ENCODE measurements around the gene WNT5A. TPM values are rescaled to one million over a fixed set of nuclear protein-coding genes. Genes with fewer than 3 reads are reported as not detected.
A peak's percentile ranks its signal among the peaks of the same experiment; 100 is the strongest.

The WNT5A gene
- total RNA-seq, 6 experiments from 2014 or later = 0.64 to 3.6 (median 2.4) TPM

- WGBS (ENCODE audit: insufficient coverage, low coverage, low lambda C conversion rate, missing lambda C conversion rate) = 81% methylated on average over 6 of the region's 44 CpGs
- H3K36me3 ChIP-seq = no peaks in the 10 kb centered on the region
- DNase-seq (no peak), ATAC-seq (peak in 1 of 4 donors; percentile 33)
- no peak for TF ChIP-seq POLR2A (IDR thresholded peaks at IDR 0.05)
- no peak for TF ChIP-seq CTCF (IDR thresholded peaks at IDR 0.05)
- no peak overlapping the region for H3K4me3 ChIP-seq
- no peak overlapping the region for H3K27ac ChIP-seq
- H3K4me1 ChIP-seq = no peaks in the 10 kb centered on the region
- H3K27me3 ChIP-seq = no peaks in the 10 kb centered on the region
- intact Hi-C loops (cut with DNase I) = no loop called here
- H3K9me3 ChIP-seq = no peaks in the 10 kb centered on the region
These were observed 12.9 kb downstream of the WNT5A start for GRCh38 chr3:55474213-55474632.

- no peak for DNase-seq
- H3K9me3 ChIP-seq = no peaks in the 10 kb centered on the region
- no peak for ATAC-seq
- intact Hi-C loops (cut with DNase I) = no loop called here
- 68% methylated on average over 4 of the region's 6 CpGs for WGBS (ENCODE audit: insufficient coverage, low coverage, low lambda C conversion rate, missing lambda C conversion rate)
- no peak overlapping the region for H3K27ac ChIP-seq
- H3K27me3 ChIP-seq = no peaks in the 10 kb centered on the region
- H3K4me3 ChIP-seq = no peak overlapping the region
- no peaks in the 10 kb centered on the region for H3K4me1 ChIP-seq
- TF ChIP-seq CTCF (IDR thresholded peaks at IDR 0.05) = no peak
- no peak for TF ChIP-seq POLR2A (IDR thresholded peaks at IDR 0.05)
- H3K36me3 ChIP-seq = no peaks in the 10 kb centered on the region
These were observed 13.3 kb downstream of the WNT5A start for GRCh38 chr3:55473788-55474187.

GRCh38 chr3:55471522-55472280 lies 15.4 kb downstream of the WNT5A start:
- Histone ChIP-seq H3K27ac (no peak overlapping the region), H3K36me3 (no peaks in the 10 kb centered on the region), H3K4me3 (no peak overlapping the region), H3K4me1 (no peaks in the 10 kb centered on the region), H3K27me3 (no peaks in the 10 kb centered on the region), H3K9me3 (no peaks in the 10 kb centered on the region)
- intact Hi-C loops (cut with DNase I) = no loop called here
- no peak for ATAC-seq
- WGBS (ENCODE audit: insufficient coverage, low coverage, low lambda C conversion rate, missing lambda C conversion rate) = 78% methylated on average over 7 of the region's 8 CpGs
- no peak for TF ChIP-seq POLR2A (IDR thresholded peaks at IDR 0.05)
- TF ChIP-seq CTCF (IDR thresholded peaks at IDR 0.05) = no peak
- DNase-seq = no peak

GRCh38 chr3:55471084-55471483 lies 16.0 kb downstream of the WNT5A start:
- intact Hi-C loops (cut with DNase I) = no loop called here
- 79% methylated on average over 4 of the region's 4 CpGs for WGBS (ENCODE audit: insufficient coverage, low coverage, low lambda C conversion rate, missing lambda C conversion rate)
- no peak for ATAC-seq

More at GRCh38 chr3:55471084-55471483, 16.0 kb downstream of the WNT5A start:
- Histone ChIP-seq H3K4me1 (no peaks in the 10 kb centered on the region), H3K9me3 (no peaks in the 10 kb centered on the region), H3K27me3 (no peaks in the 10 kb centered on the region), H3K36me3 (no peaks in the 10 kb centered on the region), H3K4me3 (no peak overlapping the region), H3K27ac (no peak overlapping the region)
- no peak for TF ChIP-seq CTCF (IDR thresholded peaks at IDR 0.05)
- no peak for TF ChIP-seq POLR2A (IDR thresholded peaks at IDR 0.05)
- no peak for DNase-seq

All from right lobe of liver (tissue), 6 donors.